ENCODE measurements around the gene NMT1.
A peak's percentile ranks its signal among the peaks of the same experiment; 100 is the strongest.

The NMT1 gene

DNA sequence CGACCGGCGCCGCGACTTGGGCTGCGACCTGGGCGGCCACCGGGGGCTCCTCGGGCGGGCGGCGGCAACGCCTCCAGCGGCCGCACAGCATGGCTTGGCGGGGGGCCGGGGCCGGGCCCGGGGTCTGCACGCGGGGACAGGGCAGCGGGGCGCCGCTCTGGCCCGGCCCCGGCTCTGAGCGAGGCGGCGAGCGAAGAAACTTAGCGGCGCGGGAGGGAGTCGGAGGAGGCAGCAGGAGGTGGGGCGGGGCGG, 71.1 kb downstream of the NMT1 start, which contains the start of gene PLCD3:
Gene PLCD3, minus strand, starts transcription at position 196 of the 252 bp plus-strand sequence. Its CDS starts 105 bp downstream, at position 91.
- no peak for TF ChIP-seq CTCF (IDR thresholded peaks at IDR 0.05; ENCODE audit: insufficient read depth, missing control alignments)
- FAIRE-seq (no peak), DNase-seq (ENCODE audit: insufficient read length, low spot score) (no peak)

DNA sequence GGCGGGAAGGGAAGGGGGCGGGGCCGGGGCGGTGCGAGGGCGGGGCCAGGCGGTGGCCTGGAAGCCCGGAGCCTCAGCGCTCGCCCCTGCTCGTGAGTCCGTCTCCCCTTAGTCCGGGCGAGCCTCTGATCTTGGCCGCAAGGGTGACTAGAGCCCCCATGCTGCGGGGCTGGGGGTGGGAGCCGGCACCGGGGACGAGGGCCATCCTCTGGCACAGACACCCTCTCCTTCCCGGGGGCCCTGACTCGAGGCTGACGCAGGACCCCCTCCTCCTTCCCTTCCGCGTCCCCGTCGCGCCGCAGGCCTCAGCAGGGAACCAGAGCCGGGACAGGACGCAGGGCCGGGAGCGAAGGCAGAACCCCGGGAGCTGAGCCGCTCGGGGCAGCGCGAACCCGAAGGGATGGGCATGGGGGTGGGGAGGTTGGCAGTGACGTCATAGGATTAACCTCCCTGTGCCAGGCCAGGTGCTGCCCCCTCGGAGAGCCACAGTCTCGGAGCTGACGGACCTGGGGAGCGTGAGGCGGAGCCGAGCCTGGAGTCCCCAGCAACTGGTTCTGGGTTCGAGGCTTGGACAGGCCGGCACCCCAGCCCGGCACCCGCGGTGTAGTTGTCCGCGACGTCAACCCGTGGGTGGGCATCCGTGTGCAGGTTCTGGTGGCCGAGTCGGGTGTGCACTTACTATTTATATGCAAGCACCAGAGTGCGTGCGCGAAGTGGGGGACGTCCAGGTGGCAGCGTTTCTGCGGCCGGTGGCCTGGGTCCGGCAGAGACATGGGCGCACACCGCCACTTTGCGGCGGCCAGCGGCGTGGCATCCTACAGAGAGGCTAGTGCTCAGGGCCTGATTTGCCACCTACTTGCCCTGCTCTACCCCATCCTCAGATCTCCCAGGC, 71.7 kb downstream of the NMT1 start:
- peak; percentile 83 for DNase-seq (ENCODE audit: insufficient read length, low spot score)
- FAIRE-seq: no peak

DNA sequence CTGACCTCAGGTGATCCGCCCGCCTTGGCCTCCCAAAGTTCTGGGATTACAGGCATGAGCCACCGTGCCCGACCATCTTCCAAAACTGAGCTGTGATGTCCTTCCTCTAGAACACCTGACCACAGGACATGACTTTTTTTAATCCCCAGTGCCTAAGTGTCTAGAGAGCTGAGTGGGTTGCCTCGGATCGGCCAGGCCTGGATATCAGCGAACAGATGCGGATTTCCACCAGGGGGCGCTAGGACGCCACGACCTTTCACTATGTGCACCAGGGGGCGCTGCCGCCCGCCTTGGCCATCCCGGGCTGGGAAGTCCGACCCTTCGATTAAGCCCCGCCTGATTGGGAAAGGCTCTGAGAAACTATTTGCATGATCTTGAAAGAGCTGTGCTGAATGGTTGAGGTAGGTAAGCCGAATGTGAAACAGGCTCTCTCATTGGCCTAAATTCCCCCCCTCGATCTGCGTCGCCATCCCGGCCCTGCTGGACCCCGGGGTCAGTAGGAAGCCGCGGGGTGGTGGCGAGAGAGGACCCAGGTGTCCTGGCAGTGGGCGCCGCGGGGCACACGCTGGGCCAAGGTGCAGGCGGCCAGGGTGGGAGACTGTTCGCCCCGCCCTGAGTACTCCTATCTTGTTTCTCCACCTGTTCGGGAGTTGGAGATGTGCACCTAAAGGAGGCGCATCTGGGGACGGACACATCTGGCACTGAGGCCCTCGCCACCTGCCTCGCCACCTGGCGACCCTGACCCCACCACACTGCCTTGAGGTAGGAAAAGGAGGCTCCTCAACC, 74.3 kb downstream of the NMT1 start, which contains the start of gene ACBD4:
Gene ACBD4, plus strand, starts transcription at position 496 of the 786 bp plus-strand sequence. CDS start 458 bp downstream, outside the sequence.
- peak; percentile 97 for DNase-seq (ENCODE audit: insufficient read length, low spot score)
- TF ChIP-seq CTCF (IDR thresholded peaks at IDR 0.05; ENCODE audit: insufficient read depth, missing control alignments): peak; percentile 100
- peak; percentile 21 for FAIRE-seq

More for the DNA sequence above, 71.7 kb downstream of the NMT1 start:
- TF ChIP-seq CTCF (IDR thresholded peaks at IDR 0.05; ENCODE audit: insufficient read depth, missing control alignments): peak; percentile 45

DNA sequence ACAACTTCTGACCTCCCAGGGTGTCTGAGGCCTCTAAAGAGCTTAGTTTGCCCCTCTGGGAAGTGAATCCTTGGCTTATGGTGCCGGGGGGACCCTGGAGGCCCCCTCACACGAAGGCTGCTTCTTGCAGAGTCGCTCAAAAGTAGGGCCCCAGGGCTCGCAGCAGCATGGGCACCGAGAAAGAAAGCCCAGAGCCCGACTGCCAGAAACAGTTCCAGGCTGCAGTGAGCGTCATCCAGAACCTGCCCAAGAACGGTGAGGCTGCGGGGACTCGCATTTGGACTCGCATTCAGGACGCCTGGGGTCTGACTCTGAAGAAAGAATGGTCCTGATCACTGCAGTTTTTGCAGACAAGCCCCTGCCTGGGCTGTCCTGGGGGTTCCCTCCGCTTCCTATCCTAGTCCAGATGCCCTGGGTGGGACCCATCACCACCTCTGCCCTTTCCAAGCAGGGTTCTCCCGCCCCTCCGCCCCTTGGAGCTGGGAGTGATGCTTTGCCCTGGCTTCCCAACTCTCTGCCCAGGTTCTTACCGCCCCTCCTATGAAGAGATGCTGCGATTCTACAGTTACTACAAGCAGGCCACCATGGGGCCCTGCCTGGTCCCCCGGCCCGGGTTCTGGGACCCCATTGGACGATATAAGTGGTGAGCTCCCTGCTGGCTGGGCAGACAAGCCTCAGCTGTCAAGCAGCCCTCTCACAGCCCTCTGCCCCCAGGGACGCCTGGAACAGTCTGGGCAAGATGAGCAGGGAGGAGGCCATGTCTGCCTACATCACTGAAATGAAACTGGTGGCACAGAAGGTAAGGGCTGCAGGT, 75.1 kb downstream of the NMT1 start:
- no peak for TF ChIP-seq CTCF (IDR thresholded peaks at IDR 0.05; ENCODE audit: insufficient read depth, missing control alignments)
- no peak for FAIRE-seq

GRCh38 chr17:45136846-45137560, 75.9 kb downstream of the NMT1 start:
- FAIRE-seq: no peak
- no peak for TF ChIP-seq CTCF (IDR thresholded peaks at IDR 0.05; ENCODE audit: insufficient read depth, missing control alignments)

More for the DNA sequence above, 75.1 kb downstream of the NMT1 start:
- DNase-seq (ENCODE audit: insufficient read length, low spot score): no peak

GRCh38 chr17:45137561-45138305, 76.6 kb downstream of the NMT1 start:
- no peak for TF ChIP-seq CTCF (IDR thresholded peaks at IDR 0.05; ENCODE audit: insufficient read depth, missing control alignments)
- DNase-seq (ENCODE audit: insufficient read length, low spot score): no peak

More at GRCh38 chr17:45136846-45137560, 75.9 kb downstream of the NMT1 start:
- no peak for DNase-seq (ENCODE audit: insufficient read length, low spot score)

More at GRCh38 chr17:45137561-45138305, 76.6 kb downstream of the NMT1 start:
- no peak for FAIRE-seq
